Astrocyte (in vitro differentiated cells and primary cell): ENCODE measurements around the gene SAE1. TPM values are rescaled to one million over a fixed set of nuclear protein-coding genes. Genes with fewer than 3 reads are reported as not detected.

Source experiments
- DNase-seq: peaks from one replicate; pipeline ENCODE4 v3.0.0-alpha.2; 2010; ENCODE audit warnings: low read depth
- FAIRE-seq: peaks from 2 replicates; lab custom pipeline; 2011; peaks lifted over from hg19 to GRCh38; lab: Jason Lieb, UNC
- H2AFZ ChIP-seq: 2 replicates; pipeline ENCODE4 v1.6.0; 2012; ENCODE audit warnings: low read depth, low read length, inconsistent platforms
- H3K27ac ChIP-seq: 2 replicates; pipeline ENCODE4 v1.5.1; 2011; ENCODE audit warnings: low read depth, low read length, inconsistent platforms
- H3K27me3 ChIP-seq: 2 replicates; pipeline ENCODE4 v1.6.0; 2011; ENCODE audit warnings: low read length, inconsistent platforms; ENCODE audit not compliant: insufficient read depth
- H3K36me3 ChIP-seq: 2 replicates; pipeline ENCODE4 v1.5.1; 2011; ENCODE audit warnings: low read length, inconsistent platforms; ENCODE audit not compliant: insufficient read depth
- H3K4me1 ChIP-seq: 2 replicates; pipeline ENCODE4 v1.5.1; 2011; ENCODE audit warnings: low read length, inconsistent platforms; ENCODE audit not compliant: insufficient read depth
- H3K4me2 ChIP-seq: 2 replicates; pipeline ENCODE4 v1.6.0; 2012; ENCODE audit warnings: low read length, inconsistent platforms
- H3K4me3 ChIP-seq: 2 replicates; pipeline ENCODE4 v1.5.1; 2011; ENCODE audit warnings: low read depth, mild to moderate bottlenecking, low read length, inconsistent platforms; ENCODE audit not compliant: insufficient read depth
- H3K79me2 ChIP-seq: 2 replicates; pipeline ENCODE4 v1.6.0; 2012; ENCODE audit warnings: mild to moderate bottlenecking, low read length, inconsistent platforms; ENCODE audit not compliant: insufficient read depth
- H3K9ac ChIP-seq: 2 replicates; pipeline ENCODE4 v1.6.0; 2012; ENCODE audit warnings: mild to moderate bottlenecking, low read length, inconsistent platforms
- H3K9me3 ChIP-seq: 2 replicates; pipeline ENCODE4 v1.5.1; 2012; ENCODE audit warnings: low read depth, mild to moderate bottlenecking, low read length, inconsistent platforms; ENCODE audit not compliant: insufficient read depth
- H4K20me1 ChIP-seq: 2 replicates; pipeline ENCODE4 v1.6.0; 2012; ENCODE audit warnings: low read length, inconsistent platforms; ENCODE audit not compliant: insufficient read depth
- H3K27ac Mint-ChIP-seq: one replicate; pipeline ENCODE4 v1.8.0; 2021; ENCODE audit warnings: mild to moderate bottlenecking, mixed read lengths; ENCODE audit not compliant: unreplicated experiment
- H3K27me3 Mint-ChIP-seq: one replicate; pipeline ENCODE4 v1.8.0; 2021; ENCODE audit warnings: low read depth, mixed read lengths; ENCODE audit not compliant: unreplicated experiment
- H3K36me3 Mint-ChIP-seq: one replicate; pipeline ENCODE4 v1.8.0; 2021; ENCODE audit warnings: low read depth, mixed read lengths; ENCODE audit not compliant: unreplicated experiment
- H3K4me1 Mint-ChIP-seq: one replicate; pipeline ENCODE4 v1.8.0; 2021; ENCODE audit warnings: low read depth, mixed read lengths; ENCODE audit not compliant: unreplicated experiment
- H3K4me3 Mint-ChIP-seq: one replicate; pipeline ENCODE4 v1.8.0; 2021; ENCODE audit warnings: mild to moderate bottlenecking, moderate library complexity, mixed read lengths; ENCODE audit not compliant: unreplicated experiment
- H3K9me3 Mint-ChIP-seq: one replicate; pipeline ENCODE4 v1.8.0; 2021; ENCODE audit warnings: mild to moderate bottlenecking, mixed read lengths; ENCODE audit not compliant: unreplicated experiment
- EZH2 ChIP-seq: IDR thresholded peaks from 2 replicates; pipeline ENCODE4 v1.6.1; 2012; ENCODE audit warnings: mild to moderate bottlenecking, low read length, inconsistent platforms; ENCODE audit not compliant: insufficient read depth
- total RNA-seq: library from RNA; stranded (reverse); gene quantifications from 2 replicates; pipeline ENCODE4 v1.2.1, GENCODE V29; 2021
- TF ChIP-seq, protein P1 (sequence below): IDR thresholded peaks from 2 replicates; pipeline ENCODE4 v1.5.1; 2011; ENCODE audit warnings: low read depth, mild to moderate bottlenecking, inconsistent platforms, low read length, moderate library complexity; ENCODE audit not compliant: insufficient read depth

SAE1 gene
- total RNA-seq, 1 donor from 2014 or later, result 133 TPM

DNA sequence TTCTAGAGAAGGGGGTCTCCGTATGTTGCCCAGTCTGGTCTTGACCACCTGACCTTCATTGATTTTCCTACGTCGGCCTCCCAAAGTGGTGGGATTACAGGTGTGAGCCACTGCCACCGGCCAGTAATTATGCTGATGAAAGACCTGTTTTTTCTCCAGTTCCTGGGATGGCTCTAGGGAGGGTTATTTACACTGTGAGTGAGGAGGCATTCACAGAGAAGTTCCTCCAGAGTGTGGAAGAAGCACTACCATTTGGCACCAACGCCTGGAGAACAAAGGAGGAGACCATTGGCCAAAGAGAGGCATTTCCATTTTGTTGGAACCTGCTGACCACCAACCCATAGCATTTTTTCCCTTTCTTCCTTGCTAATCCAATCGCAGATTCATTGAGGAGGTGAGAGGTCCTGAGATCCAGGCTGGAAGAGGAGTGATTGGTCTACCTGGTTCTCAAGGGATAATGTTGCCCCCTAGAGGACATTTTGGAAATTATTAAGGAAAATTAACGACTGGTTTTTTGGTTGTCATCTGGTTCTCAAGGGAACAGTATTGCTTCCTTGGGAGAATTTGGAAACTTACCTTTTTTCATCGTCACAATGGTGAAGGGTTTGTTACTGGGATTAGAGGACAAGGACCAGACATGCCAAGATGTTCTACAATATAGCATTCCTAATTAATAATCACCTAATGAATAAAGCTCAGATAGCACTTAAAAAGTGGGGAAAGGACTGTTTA, 5.5 kb upstream of the SAE1 start:
- Mint-ChIP-seq H3K27me3 (no peaks in the 10 kb centered on the region), H3K36me3 (no peaks in the 10 kb centered on the region), H3K4me3 (no peak overlapping the region), H3K27ac (no peak overlapping the region), H3K9me3 (peaks cover 2% of the 10 kb centered on the region), H3K4me1 (peaks cover 8% of the 10 kb centered on the region)
- no peaks in the 10 kb centered on the region for H3K27me3 ChIP-seq
- no peak overlapping the region for H3K27ac ChIP-seq
- no peaks in the 10 kb centered on the region for H3K36me3 ChIP-seq
- H3K4me1 ChIP-seq, result peaks cover 11% of the 10 kb centered on the region
- no peak overlapping the region for H3K9ac ChIP-seq
- DNase-seq (peak; percentile 61), FAIRE-seq (peak; percentile 84)
- H3K79me2 ChIP-seq, result no peaks in the 10 kb centered on the region
- H3K4me2 ChIP-seq, result no peak overlapping the region
- TF ChIP-seq EZH2, result no peak
- TF ChIP-seq, protein P1, sequence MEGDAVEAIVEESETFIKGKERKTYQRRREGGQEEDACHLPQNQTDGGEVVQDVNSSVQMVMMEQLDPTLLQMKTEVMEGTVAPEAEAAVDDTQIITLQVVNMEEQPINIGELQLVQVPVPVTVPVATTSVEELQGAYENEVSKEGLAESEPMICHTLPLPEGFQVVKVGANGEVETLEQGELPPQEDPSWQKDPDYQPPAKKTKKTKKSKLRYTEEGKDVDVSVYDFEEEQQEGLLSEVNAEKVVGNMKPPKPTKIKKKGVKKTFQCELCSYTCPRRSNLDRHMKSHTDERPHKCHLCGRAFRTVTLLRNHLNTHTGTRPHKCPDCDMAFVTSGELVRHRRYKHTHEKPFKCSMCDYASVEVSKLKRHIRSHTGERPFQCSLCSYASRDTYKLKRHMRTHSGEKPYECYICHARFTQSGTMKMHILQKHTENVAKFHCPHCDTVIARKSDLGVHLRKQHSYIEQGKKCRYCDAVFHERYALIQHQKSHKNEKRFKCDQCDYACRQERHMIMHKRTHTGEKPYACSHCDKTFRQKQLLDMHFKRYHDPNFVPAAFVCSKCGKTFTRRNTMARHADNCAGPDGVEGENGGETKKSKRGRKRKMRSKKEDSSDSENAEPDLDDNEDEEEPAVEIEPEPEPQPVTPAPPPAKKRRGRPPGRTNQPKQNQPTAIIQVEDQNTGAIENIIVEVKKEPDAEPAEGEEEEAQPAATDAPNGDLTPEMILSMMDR, result peak; percentile 77
- peak overlapping the region; percentile 27 for H2AFZ ChIP-seq
- no peaks in the 10 kb centered on the region for H4K20me1 ChIP-seq
- H3K4me3 ChIP-seq, result no peak overlapping the region
- no peaks in the 10 kb centered on the region for H3K9me3 ChIP-seq

DNA sequence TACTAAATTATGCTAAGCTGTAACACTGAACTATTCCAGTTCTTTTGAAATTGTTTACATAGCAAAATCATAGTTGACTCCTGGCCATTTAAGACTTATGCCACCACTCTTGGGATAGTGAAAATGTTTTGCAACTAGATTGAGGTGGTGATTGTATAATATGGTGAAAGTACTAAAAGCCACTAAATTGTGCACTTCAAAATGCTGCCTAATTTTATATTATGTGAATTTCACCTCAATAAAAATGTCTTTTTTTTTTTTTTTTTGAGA, 5.0 kb upstream of the SAE1 start:
- Histone ChIP-seq H3K9ac (no peak overlapping the region), H3K4me2 (no peak overlapping the region), H3K27ac (no peak overlapping the region), H3K79me2 (no peaks in the 10 kb centered on the region), H3K4me1 (peaks cover 11% of the 10 kb centered on the region), H3K4me3 (no peak overlapping the region), H3K27me3 (no peaks in the 10 kb centered on the region), H4K20me1 (no peaks in the 10 kb centered on the region), H3K9me3 (no peaks in the 10 kb centered on the region), H2AFZ (no peak overlapping the region), H3K36me3 (no peaks in the 10 kb centered on the region)
- DNase-seq (no peak), FAIRE-seq (no peak)
- no peaks in the 10 kb centered on the region for H3K36me3 Mint-ChIP-seq
- no peak overlapping the region for H3K4me3 Mint-ChIP-seq
- TF ChIP-seq, protein P1, result no peak
- TF ChIP-seq EZH2, result no peak
- H3K9me3 Mint-ChIP-seq, result peaks cover 6% of the 10 kb centered on the region
- H3K27ac Mint-ChIP-seq, result no peak overlapping the region
- H3K4me1 Mint-ChIP-seq, result peaks cover 8% of the 10 kb centered on the region
- no peaks in the 10 kb centered on the region for H3K27me3 Mint-ChIP-seq

DNA sequence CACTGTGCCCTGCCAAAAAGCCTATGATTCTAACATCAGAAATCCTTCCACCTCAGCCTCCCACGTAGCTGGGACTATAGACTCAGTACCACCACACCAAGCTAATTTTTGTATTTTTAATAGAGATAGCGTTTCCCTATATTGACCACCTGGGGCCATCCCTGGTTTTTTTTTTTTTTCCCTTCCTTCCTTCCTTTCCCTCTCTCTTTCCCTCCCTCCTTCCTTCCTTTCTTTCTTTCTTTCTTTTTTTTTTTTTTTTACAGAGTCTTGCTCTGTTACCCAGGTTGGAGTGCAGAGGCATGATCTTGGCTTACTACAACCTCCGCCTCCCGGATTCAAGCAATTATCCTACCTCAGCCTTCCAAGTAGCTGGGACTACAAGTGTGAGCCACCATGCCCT, 1.1 kb upstream of the SAE1 start:
- no peak overlapping the region for H3K4me3 ChIP-seq
- peaks cover 39% of the 10 kb centered on the region for H3K79me2 ChIP-seq
- TF ChIP-seq EZH2, result no peak
- TF ChIP-seq, protein P1, result no peak
- FAIRE-seq (no peak), DNase-seq (no peak)
- H3K9ac ChIP-seq, result no peak overlapping the region
- no peaks in the 10 kb centered on the region for H3K27me3 Mint-ChIP-seq
- peaks cover 13% of the 10 kb centered on the region for H3K4me1 ChIP-seq
- peaks cover 5% of the 10 kb centered on the region for H3K36me3 ChIP-seq
- H3K27ac ChIP-seq, result no peak overlapping the region
- peaks cover 14% of the 10 kb centered on the region for H3K4me1 Mint-ChIP-seq
- peaks cover 4% of the 10 kb centered on the region for H3K36me3 Mint-ChIP-seq
- H3K4me3 Mint-ChIP-seq, result peak overlapping the region; percentile 45
- no peaks in the 10 kb centered on the region for H3K27me3 ChIP-seq
- H3K9me3 ChIP-seq, result no peaks in the 10 kb centered on the region
- no peak overlapping the region for H3K27ac Mint-ChIP-seq
- H4K20me1 ChIP-seq, result peaks cover 34% of the 10 kb centered on the region
- H2AFZ ChIP-seq, result peak overlapping the region; percentile 32
- H3K4me2 ChIP-seq, result no peak overlapping the region
- peaks cover 6% of the 10 kb centered on the region for H3K9me3 Mint-ChIP-seq
